CD4-positive, CD25-positive, alpha-beta regulatory T cell (primary cell): ENCODE data around the gene PRICKLE3. TPM values are rescaled to one million over a fixed set of nuclear protein-coding genes. Genes with fewer than 3 reads are reported as not detected.
"Not testable (repeated sequence)": the region's sequence is repeated elsewhere in the genome, so short reads cannot be mapped to it uniquely, and the experiment has no call there.

Experiments used
- ATAC-seq, 2 donors: fragments of 150-1000 bp; cut with Tn5 transposase; one replicate each; pipeline ENCODE4 v1.10.0; 2021; ENCODE audit warnings: low read depth in 2 of 2, moderate number of reproducible peaks in 2 of 2, moderate library complexity in 1 of 2
- DNase-seq, 3 donors: peaks; one replicate each; pipeline versions ENCODE4 v3.0.0 to v3.0.0-alpha.2; 2012 to 2022; ENCODE audit warnings: mixed read lengths in 1 of 3
- H3K27ac ChIP-seq: one replicate; pipeline ENCODE4 v1.7.0; 2013; ENCODE audit warnings: mild to moderate bottlenecking, low read length; ENCODE audit not compliant: insufficient read depth, poor library complexity, severe bottlenecking
- H3K27me3 ChIP-seq: one replicate; pipeline ENCODE4 v1.7.0; 2013; ENCODE audit warnings: low read length; ENCODE audit not compliant: control insufficient read depth, insufficient read depth
- H3K36me3 ChIP-seq: one replicate; pipeline ENCODE4 v1.7.0; 2013; ENCODE audit warnings: mild to moderate bottlenecking, low read length, moderate library complexity; ENCODE audit not compliant: control insufficient read depth, insufficient read depth
- H3K4me1 ChIP-seq: 2 replicates; pipeline ENCODE4 v1.7.0; 2013; ENCODE audit warnings: mild to moderate bottlenecking, low read length; ENCODE audit not compliant: insufficient read depth, control insufficient read depth, poor library complexity, severe bottlenecking
- H3K4me3 ChIP-seq: one replicate; pipeline ENCODE4 v1.7.0; 2013; ENCODE audit warnings: low read depth, mild to moderate bottlenecking, low read length, moderate library complexity
- H3K9me3 ChIP-seq, 2 experiments: 1 replicate in 1 of 2; 2 replicates in 1 of 2; pipeline ENCODE4 v1.7.0; 2013; ENCODE audit warnings: low read length in 2 of 2, mild to moderate bottlenecking in 1 of 2, moderate library complexity in 1 of 2; ENCODE audit not compliant: control insufficient read depth in 2 of 2
- H3K27ac Mint-ChIP-seq, 3 donors: one replicate each; pipeline ENCODE4 v1.8.0; 2020 to 2022; ENCODE audit warnings: mild to moderate bottlenecking in 3 of 3, mixed read lengths in 3 of 3, moderate library complexity in 2 of 3
- H3K27me3 Mint-ChIP-seq: one replicate; pipeline ENCODE4 v1.8.0; 2022; ENCODE audit warnings: mild to moderate bottlenecking, mixed read lengths
- H3K36me3 Mint-ChIP-seq: one replicate; pipeline ENCODE4 v1.8.0; 2020; ENCODE audit warnings: mixed read lengths
- H3K4me1 Mint-ChIP-seq, 4 donors: one replicate each; pipeline ENCODE4 v1.8.0; 2020 to 2022; ENCODE audit warnings: mixed read lengths in 4 of 4, mild to moderate bottlenecking in 1 of 4
- H3K4me3 Mint-ChIP-seq, 4 donors: one replicate each; pipeline ENCODE4 v1.8.0; 2020 to 2022; ENCODE audit warnings: mild to moderate bottlenecking in 4 of 4, mixed read lengths in 4 of 4, moderate library complexity in 3 of 4
- H3K9me3 Mint-ChIP-seq, 7 donors: one replicate each; pipeline ENCODE4 v1.8.0; 2020 to 2022; ENCODE audit warnings: mixed read lengths in 7 of 7, mild to moderate bottlenecking in 3 of 7, moderate library complexity in 2 of 7
- polyA plus RNA-seq, 4 donors: library from polyadenylated mRNA; unstranded; fragments of 300-500 nt; fragmentation: Illumina TruSeq; gene quantifications; one replicate each; pipeline ENCODE4 v1.2.3, GENCODE V29; 2021
- total RNA-seq: library from RNA; stranded (reverse); gene quantifications from one replicate; pipeline ENCODE4 v1.2.3, GENCODE V29; 2022

The PRICKLE3 gene
- total and polyA plus RNA-seq, 5 donors from 2014 or later = 2.7 to 7.3 (median 3.5) TPM

DNA sequence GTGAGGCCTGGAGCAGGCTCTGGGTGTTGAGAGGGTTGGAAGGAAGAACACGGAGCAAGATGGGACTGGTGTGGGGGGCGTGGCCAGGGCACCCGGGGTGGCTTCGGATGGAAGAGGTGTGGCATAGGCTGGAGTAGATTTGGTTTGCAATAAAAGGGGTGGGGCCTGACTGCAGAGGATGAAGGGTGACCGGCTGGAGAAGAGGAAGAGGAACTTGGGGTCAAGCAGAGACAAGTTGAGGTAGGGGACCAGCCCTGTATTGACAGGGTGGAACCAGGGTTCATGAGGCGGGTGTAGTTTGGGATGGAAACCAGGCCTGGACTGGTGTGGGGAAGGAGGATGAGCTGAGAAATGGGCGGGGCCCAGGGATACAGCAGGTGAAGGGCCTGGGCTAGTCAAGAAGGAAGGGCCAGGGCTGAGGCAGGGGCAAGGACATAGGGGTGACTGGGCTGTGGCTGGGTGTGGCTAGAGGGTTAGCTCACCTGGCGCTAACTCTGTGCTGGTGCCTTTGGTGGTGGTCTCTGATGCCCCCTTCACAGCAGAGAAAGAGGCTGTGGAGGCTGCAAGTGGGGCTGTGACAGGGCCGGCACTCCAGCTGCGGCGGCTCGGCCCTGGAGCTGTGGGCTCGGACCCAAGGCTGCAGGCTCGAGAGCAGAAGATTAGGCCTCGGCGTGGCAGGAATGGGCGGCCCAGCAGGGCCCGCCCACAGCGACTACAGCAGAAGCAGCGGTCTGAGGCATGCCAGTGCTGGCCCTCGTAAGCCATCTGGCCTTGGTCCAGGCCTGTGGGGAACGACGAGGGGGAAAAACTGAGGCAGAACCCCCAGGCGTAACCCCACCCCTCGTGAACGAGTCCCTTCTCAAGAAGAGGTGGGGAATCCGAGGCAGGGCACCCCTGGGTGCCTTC, 9.5 kb downstream of the PRICKLE3 start:
- no peak overlapping the region for H3K27ac ChIP-seq
- H3K4me1 Mint-ChIP-seq = peaks cover 0 to 26% (median 11%) of the 10 kb centered on the region in 4 donors
- H3K36me3 ChIP-seq = peaks cover 19% of the 10 kb centered on the region
- H3K4me3 ChIP-seq = no peak overlapping the region
- H3K27me3 Mint-ChIP-seq = peaks cover 5% of the 10 kb centered on the region
- no peaks in the 10 kb centered on the region for H3K27me3 ChIP-seq
- H3K4me1 ChIP-seq = peaks cover 10% of the 10 kb centered on the region
- DNase-seq (no peak), ATAC-seq (no peak)
- peaks cover 9% of the 10 kb centered on the region for H3K36me3 Mint-ChIP-seq
- H3K4me3 Mint-ChIP-seq = no peak overlapping the region
- peaks cover 0 to 1% (median 0%) of the 10 kb centered on the region in 7 donors for H3K9me3 Mint-ChIP-seq
- H3K9me3 ChIP-seq = no peaks in the 10 kb centered on the region
- peak overlapping the region in 2 of 3 donors; percentile 35 to 71 for H3K27ac Mint-ChIP-seq

DNA sequence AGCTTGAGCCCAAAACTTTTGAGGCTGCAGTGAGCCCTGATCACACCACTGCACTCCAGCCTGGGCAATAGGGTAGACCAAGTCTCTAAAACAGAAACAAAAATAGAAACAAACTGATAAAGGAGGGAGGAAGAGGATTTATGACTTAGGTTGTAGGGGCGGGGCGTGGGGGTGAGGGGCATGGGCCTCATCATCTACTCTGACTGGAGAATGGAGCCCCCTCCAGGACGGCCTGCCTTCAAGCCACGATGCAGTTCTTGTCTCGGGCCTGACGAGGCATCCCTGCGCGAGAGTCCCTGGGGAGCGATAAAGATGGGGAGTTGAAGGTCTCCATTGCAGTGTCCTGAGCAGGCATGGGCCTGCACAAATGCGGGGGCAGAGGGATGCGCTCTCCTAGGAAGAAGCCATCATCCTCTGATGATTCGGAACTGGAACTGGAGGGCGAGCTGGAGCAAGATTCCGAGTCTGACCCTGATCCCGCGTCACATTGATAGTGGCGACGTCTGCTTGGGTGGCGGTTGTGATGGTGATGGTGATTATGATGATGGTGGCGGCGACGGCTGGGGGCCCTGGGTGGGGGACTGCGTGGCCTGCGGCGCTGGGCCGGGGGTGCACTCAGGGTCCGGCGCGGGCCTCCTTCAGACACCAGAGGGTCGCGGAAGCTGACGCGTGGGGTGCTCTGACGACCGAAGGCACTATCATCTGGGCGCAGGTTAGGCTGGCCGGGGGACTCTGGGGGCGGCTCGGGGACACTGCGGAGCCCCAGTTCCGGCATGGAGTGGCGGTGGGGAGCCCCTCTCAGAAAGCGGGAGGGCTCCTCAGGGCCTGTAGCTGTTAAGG, 10.5 kb downstream of the PRICKLE3 start:
- Mint-ChIP-seq H3K4me1 (peaks cover 0 to 28% (median 11%) of the 10 kb centered on the region in 4 donors), H3K9me3 (peaks cover 0 to 1% (median 0%) of the 10 kb centered on the region in 7 donors), H3K27me3 (peaks cover 5% of the 10 kb centered on the region), H3K27ac (peak overlapping the region in 1 of 3 donors; percentile 25), H3K36me3 (peaks cover 6% of the 10 kb centered on the region), H3K4me3 (no peak overlapping the region)
- Histone ChIP-seq H3K4me1 (peaks cover 10% of the 10 kb centered on the region), H3K27me3 (no peaks in the 10 kb centered on the region), H3K27ac (no peak overlapping the region), H3K4me3 (no peak overlapping the region), H3K9me3 (no peaks in the 10 kb centered on the region), H3K36me3 (peaks cover 19% of the 10 kb centered on the region)
- ATAC-seq (no peak), DNase-seq (no peak)

DNA sequence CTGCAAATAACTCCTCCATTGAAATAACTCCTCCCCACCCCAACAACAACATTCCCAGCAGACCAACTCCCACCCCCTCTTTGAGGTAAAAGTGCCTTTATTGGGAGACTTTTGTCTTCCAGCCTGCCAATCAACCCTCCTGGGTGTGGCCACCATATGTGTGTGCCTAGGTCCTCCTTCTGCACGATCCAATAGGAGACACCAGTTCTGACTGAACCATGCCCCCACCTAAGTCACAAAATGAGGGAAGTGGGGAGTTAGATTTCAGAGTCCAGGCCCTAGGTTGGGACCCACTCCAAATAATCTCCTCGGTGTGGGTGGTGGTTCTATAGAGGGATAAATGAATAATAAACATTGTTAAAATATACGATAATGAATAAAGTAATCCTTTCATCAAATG, 11.4 kb downstream of the PRICKLE3 start:
- H3K27me3 ChIP-seq = no peaks in the 10 kb centered on the region
- H3K27ac ChIP-seq = no peak overlapping the region
- H3K36me3 Mint-ChIP-seq = peaks cover 3% of the 10 kb centered on the region
- H3K4me3 ChIP-seq = no peak overlapping the region
- peaks cover 5% of the 10 kb centered on the region for H3K27me3 Mint-ChIP-seq
- H3K9me3 Mint-ChIP-seq = peaks cover 0 to 1% (median 0%) of the 10 kb centered on the region in 7 donors
- H3K4me1 ChIP-seq = peaks cover 10% of the 10 kb centered on the region
- H3K27ac Mint-ChIP-seq = no peak overlapping the region
- H3K4me3 Mint-ChIP-seq = peak overlapping the region in 2 of 4 donors; percentile 36 to 51
- ATAC-seq = no peak
- H3K9me3 ChIP-seq = no peaks in the 10 kb centered on the region
- H3K4me1 Mint-ChIP-seq = peaks cover 0 to 28% (median 11%) of the 10 kb centered on the region in 4 donors
- peaks cover 14% of the 10 kb centered on the region for H3K36me3 ChIP-seq
- no peak for DNase-seq

DNA sequence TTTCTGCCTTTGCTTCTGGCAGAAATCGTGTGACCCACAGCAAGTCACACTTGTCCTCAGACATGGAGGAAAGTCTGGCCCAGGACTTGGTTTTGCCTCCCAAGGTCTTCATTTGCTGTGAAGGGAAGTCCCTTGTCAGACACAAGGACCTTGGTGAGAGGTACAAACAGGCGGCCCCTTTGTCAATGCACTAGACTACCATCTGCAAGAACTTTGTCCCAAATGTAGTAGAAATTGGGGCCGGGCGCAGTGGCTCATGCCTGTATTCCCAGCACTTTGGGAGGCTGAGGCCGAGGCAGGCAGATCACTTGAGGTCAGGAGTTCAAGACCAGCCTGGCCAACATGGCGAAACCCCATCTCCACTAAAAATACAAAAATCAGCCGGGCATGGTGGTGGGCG, 12.6 kb downstream of the PRICKLE3 start:
- not testable (repeated sequence) for H3K9me3 ChIP-seq, ATAC-seq, H3K36me3 Mint-ChIP-seq, DNase-seq, H3K9me3 Mint-ChIP-seq, H3K4me3 ChIP-seq, H3K27me3 Mint-ChIP-seq, H3K27ac Mint-ChIP-seq, H3K27me3 ChIP-seq
- peaks cover 0 to 31% (median 7%) of the 10 kb centered on the region in 4 donors for H3K4me1 Mint-ChIP-seq
- H3K4me1 ChIP-seq = peaks cover 10% of the 10 kb centered on the region
- peak overlapping the region in 2 of 4 donors; percentile 36 to 90 for H3K4me3 Mint-ChIP-seq
- peaks cover 11% of the 10 kb centered on the region for H3K36me3 ChIP-seq
- H3K27ac ChIP-seq = peak overlapping the region; percentile 73

DNA sequence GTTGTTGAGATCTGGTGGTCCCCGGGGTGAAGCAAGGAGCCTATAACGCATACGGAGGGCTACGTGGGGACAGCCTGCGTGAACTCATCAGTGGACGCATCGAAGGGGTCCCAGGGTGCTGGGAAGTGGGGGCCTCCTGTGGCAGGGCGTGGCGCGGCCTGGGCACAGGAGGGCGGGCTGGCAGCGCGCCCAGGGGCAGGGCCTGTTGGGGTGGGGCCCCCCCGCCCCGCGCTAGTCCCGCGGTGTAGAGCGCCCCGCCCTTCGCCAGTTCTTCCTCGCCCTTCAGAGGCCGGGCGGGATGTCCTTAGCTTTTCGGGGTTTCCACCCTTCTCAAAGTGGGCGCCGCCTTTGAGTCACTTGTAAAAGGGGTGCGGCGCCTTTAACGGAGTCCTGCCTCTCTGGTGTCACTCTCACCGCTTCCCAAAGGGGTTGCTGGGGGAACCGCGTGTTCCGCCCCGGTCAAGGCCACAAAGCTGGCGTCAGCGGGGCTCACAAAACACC, 13.8 kb downstream of the PRICKLE3 start:
- Mint-ChIP-seq H3K4me1 (peaks cover 0 to 38% (median 10%) of the 10 kb centered on the region in 4 donors), H3K4me3 (peak overlapping the region; percentile 88 to 91 (median 90)), H3K9me3 (peaks cover 0 to 1% (median 0%) of the 10 kb centered on the region in 7 donors), H3K27me3 (peaks cover 2% of the 10 kb centered on the region), H3K36me3 (no peaks in the 10 kb centered on the region), H3K27ac (peak overlapping the region in 2 of 3 donors; percentile 79 to 85)
- peak; percentile 72 to 73 for ATAC-seq
- peak overlapping the region; percentile 74 for H3K4me3 ChIP-seq
- peak; percentile 37 to 89 (median 60) for DNase-seq
- H3K27me3 ChIP-seq = no peaks in the 10 kb centered on the region
- peaks cover 11% of the 10 kb centered on the region for H3K36me3 ChIP-seq
- H3K4me1 ChIP-seq = peaks cover 15% of the 10 kb centered on the region
- H3K9me3 ChIP-seq = no peaks in the 10 kb centered on the region
- H3K27ac ChIP-seq = peak overlapping the region; percentile 73

DNA sequence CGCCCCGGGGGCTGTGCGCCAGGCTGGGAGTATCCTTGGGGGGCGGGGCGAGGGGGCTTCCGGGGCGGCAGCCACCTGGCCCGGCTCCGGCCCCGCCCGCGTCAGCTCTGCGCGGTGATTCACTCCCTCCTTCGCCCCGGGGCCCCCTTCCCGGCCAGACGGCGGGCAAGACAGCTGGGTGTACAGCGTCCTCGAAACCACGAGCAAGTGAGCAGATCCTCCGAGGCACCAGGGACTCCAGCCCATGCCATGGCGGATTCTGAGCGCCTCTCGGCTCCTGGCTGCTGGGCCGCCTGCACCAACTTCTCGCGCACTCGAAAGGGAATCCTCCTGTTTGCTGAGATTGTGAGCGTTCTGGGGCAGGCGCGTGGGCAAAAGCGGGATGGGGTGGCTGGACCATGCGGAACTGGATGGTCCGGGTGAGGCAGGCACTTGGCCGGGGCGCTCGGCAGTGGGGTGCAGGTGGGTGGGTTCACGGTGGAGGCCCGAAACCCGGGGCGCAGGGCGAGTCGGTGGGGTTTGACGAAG, 14.4 kb downstream of the PRICKLE3 start, which contains the start of gene PLP2:
Gene PLP2, plus strand, starts transcription at position 147 of the 528 bp plus-strand sequence. Its CDS starts 103 bp downstream, at position 250.
- Mint-ChIP-seq H3K4me1 (peaks cover 0 to 40% (median 9%) of the 10 kb centered on the region in 4 donors), H3K4me3 (peak within 1 kb of the TSS; percentile 88 to 91 (median 90)), H3K9me3 (peaks cover 0 to 1% (median 0%) of the 10 kb centered on the region in 7 donors), H3K36me3 (no peaks in the 10 kb centered on the region), H3K27ac (peak within 1 kb of the TSS in 2 of 3 donors; percentile 79 to 85), H3K27me3 (no peaks in the 10 kb centered on the region)
- H3K4me3 ChIP-seq = peak within 1 kb of the TSS; percentile 74
- no peaks in the 10 kb centered on the region for H3K9me3 ChIP-seq
- peaks cover 20% of the 10 kb centered on the region for H3K4me1 ChIP-seq
- no peaks in the 10 kb centered on the region for H3K27me3 ChIP-seq
- DNase-seq (peak; percentile 32 to 67 (median 59)), ATAC-seq (peak; percentile 59 to 60)
- peaks cover 11% of the 10 kb centered on the region for H3K36me3 ChIP-seq
- peak within 1 kb of the TSS; percentile 73 for H3K27ac ChIP-seq

DNA sequence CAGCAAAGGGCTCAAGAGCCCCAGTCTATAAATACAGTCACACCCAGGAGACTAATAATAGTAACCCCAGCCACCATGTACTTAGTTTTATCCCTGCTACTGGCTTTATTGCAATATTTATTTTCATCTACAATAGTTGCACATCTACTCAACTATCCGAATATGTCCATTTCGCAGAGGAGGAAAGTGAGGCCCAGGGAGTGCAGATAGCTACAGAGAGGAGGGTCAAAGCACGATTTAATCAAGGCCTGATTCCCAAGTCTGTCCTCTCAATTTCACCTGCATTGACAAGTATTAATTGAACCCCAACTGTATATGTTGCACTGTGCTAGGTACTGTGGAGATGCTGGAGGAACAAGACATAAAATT, 18.4 kb downstream of the PRICKLE3 start:
- H3K4me1 ChIP-seq = peaks cover 30% of the 10 kb centered on the region
- Mint-ChIP-seq H3K27ac (peak overlapping the region; percentile 83 to 94 (median 90)), H3K27me3 (no peaks in the 10 kb centered on the region), H3K4me3 (peak overlapping the region; percentile 75 to 95 (median 90)), H3K9me3 (peaks cover 0 to 1% (median 0%) of the 10 kb centered on the region in 7 donors), H3K4me1 (peaks cover 0 to 48% (median 13%) of the 10 kb centered on the region in 4 donors), H3K36me3 (no peaks in the 10 kb centered on the region)
- DNase-seq = no peak
- no peaks in the 10 kb centered on the region for H3K9me3 ChIP-seq
- H3K4me3 ChIP-seq = peak overlapping the region; percentile 52
- peak overlapping the region; percentile 81 for H3K27ac ChIP-seq
- ATAC-seq = no peak
- H3K36me3 ChIP-seq = no peaks in the 10 kb centered on the region
- no peaks in the 10 kb centered on the region for H3K27me3 ChIP-seq
